ENCODE data around the gene PIGBOS1.

DNA sequence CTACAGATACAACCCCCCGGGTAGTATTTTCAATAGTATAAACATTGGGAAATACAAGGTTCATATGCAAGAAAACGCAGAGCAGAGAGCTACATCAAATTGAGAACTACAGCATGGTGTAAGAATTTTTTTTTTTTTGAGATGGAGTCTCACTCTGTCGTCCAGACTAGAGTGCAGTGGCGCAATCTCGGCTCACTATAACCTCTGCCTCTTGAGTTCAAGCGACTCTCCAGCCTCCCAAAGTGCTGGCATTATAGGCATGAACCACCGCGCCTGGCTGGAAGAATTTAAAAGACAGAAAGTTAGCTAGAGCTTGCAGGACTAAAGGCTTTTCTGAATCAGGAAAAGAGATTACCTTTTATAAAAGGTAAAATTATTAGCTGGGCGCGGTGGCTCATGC is 42.1 kb upstream of the PIGBOS1 start:
- TF ChIP-seq, protein P1, sequence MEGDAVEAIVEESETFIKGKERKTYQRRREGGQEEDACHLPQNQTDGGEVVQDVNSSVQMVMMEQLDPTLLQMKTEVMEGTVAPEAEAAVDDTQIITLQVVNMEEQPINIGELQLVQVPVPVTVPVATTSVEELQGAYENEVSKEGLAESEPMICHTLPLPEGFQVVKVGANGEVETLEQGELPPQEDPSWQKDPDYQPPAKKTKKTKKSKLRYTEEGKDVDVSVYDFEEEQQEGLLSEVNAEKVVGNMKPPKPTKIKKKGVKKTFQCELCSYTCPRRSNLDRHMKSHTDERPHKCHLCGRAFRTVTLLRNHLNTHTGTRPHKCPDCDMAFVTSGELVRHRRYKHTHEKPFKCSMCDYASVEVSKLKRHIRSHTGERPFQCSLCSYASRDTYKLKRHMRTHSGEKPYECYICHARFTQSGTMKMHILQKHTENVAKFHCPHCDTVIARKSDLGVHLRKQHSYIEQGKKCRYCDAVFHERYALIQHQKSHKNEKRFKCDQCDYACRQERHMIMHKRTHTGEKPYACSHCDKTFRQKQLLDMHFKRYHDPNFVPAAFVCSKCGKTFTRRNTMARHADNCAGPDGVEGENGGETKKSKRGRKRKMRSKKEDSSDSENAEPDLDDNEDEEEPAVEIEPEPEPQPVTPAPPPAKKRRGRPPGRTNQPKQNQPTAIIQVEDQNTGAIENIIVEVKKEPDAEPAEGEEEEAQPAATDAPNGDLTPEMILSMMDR (conservative IDR thresholded peaks at IDR 0.05; ENCODE audit: low read depth, low read length): no peak
- no peak for TF ChIP-seq EZH2phosphoT487 (IDR thresholded peaks at IDR 0.05; ENCODE audit: borderline replicate concordance, low read length)
